Fibroblast of mammary gland (primary cell): Measurements from ENCODE around the gene ZFYVE28.
"Not testable (repeated sequence)": the region's sequence is repeated elsewhere in the genome, so short reads cannot be mapped to it uniquely, and the experiment has no call there.

Experiments used
- DNase-seq: peaks from one replicate; pipeline ENCODE4 v3.0.0-alpha.2; 2010; ENCODE audit warnings: low read depth
- H3K4me3 ChIP-seq: 2 replicates; pipeline ENCODE4 v1.5.1; 2011; ENCODE audit warnings: low read depth, mild to moderate bottlenecking, low read length, moderate library complexity; ENCODE audit not compliant: control insufficient read depth
- CTCF ChIP-seq: conservative IDR thresholded peaks from 2 replicates; pipeline ENCODE4 v1.5.1; 2011; ENCODE audit warnings: low read depth, low read length, inconsistent platforms; ENCODE audit not compliant: control insufficient read depth, insufficient read depth

The ZFYVE28 gene

GRCh38 chr4:2417765-2418649 is at the start of gene ZFYVE28:
Gene ZFYVE28 (minus strand): TSS chr4:2418645. CDS start chr4:2418323, 322 bp downstream.
- H3K4me3 ChIP-seq = peak within 1 kb of the TSS; percentile 35
- no peak for TF ChIP-seq CTCF
- DNase-seq = no peak

DNA sequence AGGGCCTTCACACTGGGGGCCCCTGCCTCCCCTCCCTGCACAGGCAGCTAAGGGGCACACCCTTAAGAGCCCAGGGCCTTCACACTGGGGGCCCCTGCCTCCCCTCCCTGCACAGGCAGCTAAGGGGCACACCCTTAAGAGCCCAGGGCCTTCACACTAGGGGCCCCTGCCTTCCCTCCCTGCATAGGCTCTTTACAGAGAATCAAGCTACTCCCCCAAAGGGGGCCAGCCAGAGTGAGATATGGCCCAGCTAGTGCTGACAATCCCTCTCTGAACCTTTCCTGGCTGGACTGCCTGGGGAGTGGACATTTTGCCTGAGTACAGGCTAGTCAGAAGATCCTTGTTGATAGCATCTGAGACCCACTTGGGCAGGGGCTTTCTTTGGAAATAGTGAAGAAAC is 47.1 kb upstream of the ZFYVE28 start:
- DNase-seq, H3K4me3 ChIP-seq: not testable (repeated sequence)

DNA sequence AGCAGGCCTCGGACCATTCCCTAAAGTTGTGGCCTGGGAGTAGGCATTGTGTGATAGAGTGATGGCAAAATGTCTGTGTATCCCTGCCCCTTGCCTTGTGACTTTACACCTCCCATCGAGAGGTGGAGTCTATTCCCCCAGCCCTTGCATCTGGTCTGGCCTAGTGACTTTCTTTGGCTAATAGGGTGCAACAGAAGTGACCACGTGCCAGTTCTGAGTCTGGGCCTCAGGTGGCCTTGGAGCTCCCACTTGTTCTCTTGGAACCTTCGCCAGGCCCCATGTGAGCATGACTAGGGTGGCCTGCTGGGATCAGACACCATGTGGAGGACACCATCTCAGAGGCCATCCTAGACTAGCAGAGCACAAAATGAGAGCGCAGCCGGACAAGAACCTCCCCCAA is 46.6 kb upstream of the ZFYVE28 start:
- TF ChIP-seq CTCF = no peak
- no peak overlapping the region for H3K4me3 ChIP-seq
- DNase-seq = no peak

DNA sequence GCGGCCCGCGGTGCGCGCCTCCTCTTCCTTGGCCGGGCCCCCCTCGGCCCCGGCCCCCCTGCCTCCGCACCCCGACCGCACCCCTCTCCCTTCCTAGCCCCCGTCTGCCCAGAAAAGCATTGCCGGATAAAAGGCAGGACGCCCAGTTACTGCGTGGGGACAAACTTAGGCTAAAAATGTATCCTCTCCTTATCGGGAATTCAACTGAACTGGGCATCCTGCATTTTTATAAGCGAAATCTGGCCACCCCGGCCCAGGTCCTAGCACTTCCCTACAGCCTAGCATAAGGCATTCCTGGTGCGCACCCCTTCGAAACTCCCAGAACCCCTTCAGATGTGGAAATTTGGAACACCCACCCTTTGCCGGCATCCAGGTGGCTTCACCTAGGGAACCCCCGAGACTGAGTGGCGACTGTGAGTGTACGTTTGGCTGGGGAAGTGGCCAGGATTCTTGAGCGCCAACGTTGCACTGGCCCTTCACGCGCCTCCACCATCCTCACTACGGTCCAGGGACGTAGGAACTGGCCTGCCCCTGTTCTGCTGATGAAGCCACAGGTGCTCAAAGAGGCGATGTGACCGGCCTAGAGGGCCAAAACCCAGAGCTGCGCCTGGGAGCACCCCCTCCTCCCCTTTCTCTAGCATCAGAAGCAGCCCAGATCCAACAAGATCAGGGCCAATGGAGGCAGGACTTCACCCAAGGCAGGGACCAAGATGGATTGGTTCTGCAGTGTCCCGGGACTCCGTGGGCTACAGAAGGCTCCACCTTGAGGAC is 44.7 kb upstream of the ZFYVE28 start:
- DNase-seq = no peak
- H3K4me3 ChIP-seq = peak overlapping the region; percentile 23
- TF ChIP-seq CTCF = no peak

GRCh38 chr4:2462218-2462991 is 44.0 kb upstream of the ZFYVE28 start:
- DNase-seq = peak; percentile 64
- TF ChIP-seq CTCF = no peak
- H3K4me3 ChIP-seq = peak overlapping the region; percentile 23

DNA sequence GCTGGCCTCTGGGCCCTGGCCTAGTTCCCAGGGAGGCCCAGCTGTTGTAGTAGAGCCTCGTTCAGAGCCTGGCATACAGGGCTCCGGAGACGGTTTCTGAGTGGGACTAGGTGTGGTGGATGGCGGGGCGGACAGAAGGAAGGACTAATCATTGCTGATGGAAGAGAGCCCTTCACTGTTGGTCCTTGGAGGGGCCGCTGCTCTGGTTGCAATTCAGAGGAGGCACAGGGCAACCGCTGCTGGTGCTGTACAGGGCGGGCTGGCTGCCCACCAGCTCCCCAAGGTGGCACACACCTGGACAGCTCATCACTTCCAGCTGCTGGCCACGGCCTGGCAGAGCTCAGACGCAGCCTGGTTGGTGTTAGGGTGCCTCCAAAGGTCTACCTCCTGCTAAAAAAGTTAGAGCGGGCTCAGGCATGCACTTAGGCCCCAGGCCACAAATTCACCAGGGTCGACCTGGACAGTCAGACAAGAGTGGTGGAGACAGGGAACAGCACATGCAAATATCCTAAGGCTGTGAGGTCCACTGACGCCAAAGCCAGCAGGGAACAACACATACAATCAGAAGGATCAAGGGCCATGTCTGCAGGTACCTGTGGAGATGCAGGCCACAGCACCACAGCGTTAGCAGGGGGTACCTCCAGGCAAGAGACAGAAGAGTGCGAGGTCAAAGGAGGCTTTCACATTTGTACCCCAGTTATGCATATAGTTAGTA is 43.0 kb upstream of the ZFYVE28 start:
- TF ChIP-seq CTCF = no peak
- no peak overlapping the region for H3K4me3 ChIP-seq
- DNase-seq = no peak
